ENCODE results near the gene ATRN. TPM values are rescaled to one million over a fixed set of nuclear protein-coding genes. Genes with fewer than 3 reads are reported as not detected.
"Not testable (repeated sequence)": the region's sequence is repeated elsewhere in the genome, so short reads cannot be mapped to it uniquely, and the experiment has no call there.

Gene ATRN
- total and polyA plus RNA-seq, 4 donors = 8.4 to 104 (median 46.0) TPM

DNA sequence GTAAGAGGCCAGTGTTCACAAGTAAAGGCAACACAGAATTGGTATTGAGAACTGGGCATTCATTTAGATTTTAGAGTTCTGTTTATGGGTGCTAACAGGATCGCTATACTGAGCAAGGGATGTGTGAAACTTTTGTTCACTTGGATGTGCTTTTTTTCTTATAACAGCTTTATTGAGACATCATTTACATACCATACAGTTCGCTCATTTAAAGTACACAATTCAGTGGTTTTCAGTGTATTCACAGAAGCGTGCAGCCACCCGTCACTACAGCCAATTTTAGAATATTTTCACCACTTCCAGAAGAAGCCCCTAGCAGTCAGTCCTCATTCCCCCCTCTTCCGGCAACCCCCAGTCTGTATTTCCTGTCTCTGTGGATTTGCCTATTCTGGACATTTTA, 143.6 kb downstream of the ATRN start:
- Histone ChIP-seq H3K36me3 (ENCODE audit: control insufficient read depth in 4 of 4, insufficient read depth in 3 of 4, low read depth in 1 of 4, low read length in 3 of 4) (peaks cover 5 to 19% (median 13%) of the 10 kb centered on the region in 4 donors), H3K9ac (ENCODE audit: low read depth in 1 of 2, low read length in 2 of 2) (no peak overlapping the region), H3K4me3 (ENCODE audit: low read depth in 1 of 3, low read length in 3 of 3) (no peak overlapping the region), H3K4me1 (ENCODE audit: control insufficient read depth in 4 of 4, insufficient read depth in 4 of 4, low read length in 3 of 4) (no peaks in the 10 kb centered on the region), H3K27me3 (ENCODE audit: control insufficient read depth in 4 of 4, insufficient read depth in 4 of 4, low read length in 3 of 4) (no peaks in the 10 kb centered on the region), H3K27ac (ENCODE audit: low read depth in 1 of 2, low read length in 2 of 2) (no peak overlapping the region), H3K9me3 (ENCODE audit: control insufficient read depth in 4 of 4, low read length in 3 of 4) (no peaks in the 10 kb centered on the region)
- TF ChIP-seq RXRA (IDR thresholded peaks at IDR 0.05) (no peak), YY1 (IDR thresholded peaks at IDR 0.05) (no peak), GABPA (IDR thresholded peaks at IDR 0.05 in 1 of 2, conservative IDR thresholded peaks at IDR 0.05 in 1 of 2) (no peak), HNF4G (IDR thresholded peaks at IDR 0.05) (no peak), RAD21 (IDR thresholded peaks at IDR 0.05) (no peak), EGR1 (IDR thresholded peaks at IDR 0.05; ENCODE audit: low read depth in 2 of 2) (no peak), FOXA1 (IDR thresholded peaks at IDR 0.05) (no peak), FOXA2 (IDR thresholded peaks at IDR 0.05) (no peak), JUND (IDR thresholded peaks at IDR 0.05) (no peak), SP1 (IDR thresholded peaks at IDR 0.05) (no peak), TAF1 (conservative IDR thresholded peaks at IDR 0.05) (no peak), NR2F2 (IDR thresholded peaks at IDR 0.05) (no peak), HNF4A (conservative IDR thresholded peaks at IDR 0.05) (no peak)
- TF ChIP-seq, protein P1, sequence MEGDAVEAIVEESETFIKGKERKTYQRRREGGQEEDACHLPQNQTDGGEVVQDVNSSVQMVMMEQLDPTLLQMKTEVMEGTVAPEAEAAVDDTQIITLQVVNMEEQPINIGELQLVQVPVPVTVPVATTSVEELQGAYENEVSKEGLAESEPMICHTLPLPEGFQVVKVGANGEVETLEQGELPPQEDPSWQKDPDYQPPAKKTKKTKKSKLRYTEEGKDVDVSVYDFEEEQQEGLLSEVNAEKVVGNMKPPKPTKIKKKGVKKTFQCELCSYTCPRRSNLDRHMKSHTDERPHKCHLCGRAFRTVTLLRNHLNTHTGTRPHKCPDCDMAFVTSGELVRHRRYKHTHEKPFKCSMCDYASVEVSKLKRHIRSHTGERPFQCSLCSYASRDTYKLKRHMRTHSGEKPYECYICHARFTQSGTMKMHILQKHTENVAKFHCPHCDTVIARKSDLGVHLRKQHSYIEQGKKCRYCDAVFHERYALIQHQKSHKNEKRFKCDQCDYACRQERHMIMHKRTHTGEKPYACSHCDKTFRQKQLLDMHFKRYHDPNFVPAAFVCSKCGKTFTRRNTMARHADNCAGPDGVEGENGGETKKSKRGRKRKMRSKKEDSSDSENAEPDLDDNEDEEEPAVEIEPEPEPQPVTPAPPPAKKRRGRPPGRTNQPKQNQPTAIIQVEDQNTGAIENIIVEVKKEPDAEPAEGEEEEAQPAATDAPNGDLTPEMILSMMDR (IDR thresholded peaks at IDR 0.05; ENCODE audit: low read depth, low read length, missing input control) = no peak
- TF ChIP-seq, protein P2, sequence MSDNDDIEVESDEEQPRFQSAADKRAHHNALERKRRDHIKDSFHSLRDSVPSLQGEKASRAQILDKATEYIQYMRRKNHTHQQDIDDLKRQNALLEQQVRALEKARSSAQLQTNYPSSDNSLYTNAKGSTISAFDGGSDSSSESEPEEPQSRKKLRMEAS (IDR thresholded peaks at IDR 0.05) = no peak
- TF ChIP-seq, protein P3, sequence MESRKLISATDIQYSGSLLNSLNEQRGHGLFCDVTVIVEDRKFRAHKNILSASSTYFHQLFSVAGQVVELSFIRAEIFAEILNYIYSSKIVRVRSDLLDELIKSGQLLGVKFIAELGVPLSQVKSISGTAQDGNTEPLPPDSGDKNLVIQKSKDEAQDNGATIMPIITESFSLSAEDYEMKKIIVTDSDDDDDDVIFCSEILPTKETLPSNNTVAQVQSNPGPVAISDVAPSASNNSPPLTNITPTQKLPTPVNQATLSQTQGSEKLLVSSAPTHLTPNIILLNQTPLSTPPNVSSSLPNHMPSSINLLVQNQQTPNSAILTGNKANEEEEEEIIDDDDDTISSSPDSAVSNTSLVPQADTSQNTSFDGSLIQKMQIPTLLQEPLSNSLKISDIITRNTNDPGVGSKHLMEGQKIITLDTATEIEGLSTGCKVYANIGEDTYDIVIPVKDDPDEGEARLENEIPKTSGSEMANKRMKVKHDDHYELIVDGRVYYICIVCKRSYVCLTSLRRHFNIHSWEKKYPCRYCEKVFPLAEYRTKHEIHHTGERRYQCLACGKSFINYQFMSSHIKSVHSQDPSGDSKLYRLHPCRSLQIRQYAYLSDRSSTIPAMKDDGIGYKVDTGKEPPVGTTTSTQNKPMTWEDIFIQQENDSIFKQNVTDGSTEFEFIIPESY (IDR thresholded peaks at IDR 0.05) = no peak
- TF ChIP-seq, protein P4, sequence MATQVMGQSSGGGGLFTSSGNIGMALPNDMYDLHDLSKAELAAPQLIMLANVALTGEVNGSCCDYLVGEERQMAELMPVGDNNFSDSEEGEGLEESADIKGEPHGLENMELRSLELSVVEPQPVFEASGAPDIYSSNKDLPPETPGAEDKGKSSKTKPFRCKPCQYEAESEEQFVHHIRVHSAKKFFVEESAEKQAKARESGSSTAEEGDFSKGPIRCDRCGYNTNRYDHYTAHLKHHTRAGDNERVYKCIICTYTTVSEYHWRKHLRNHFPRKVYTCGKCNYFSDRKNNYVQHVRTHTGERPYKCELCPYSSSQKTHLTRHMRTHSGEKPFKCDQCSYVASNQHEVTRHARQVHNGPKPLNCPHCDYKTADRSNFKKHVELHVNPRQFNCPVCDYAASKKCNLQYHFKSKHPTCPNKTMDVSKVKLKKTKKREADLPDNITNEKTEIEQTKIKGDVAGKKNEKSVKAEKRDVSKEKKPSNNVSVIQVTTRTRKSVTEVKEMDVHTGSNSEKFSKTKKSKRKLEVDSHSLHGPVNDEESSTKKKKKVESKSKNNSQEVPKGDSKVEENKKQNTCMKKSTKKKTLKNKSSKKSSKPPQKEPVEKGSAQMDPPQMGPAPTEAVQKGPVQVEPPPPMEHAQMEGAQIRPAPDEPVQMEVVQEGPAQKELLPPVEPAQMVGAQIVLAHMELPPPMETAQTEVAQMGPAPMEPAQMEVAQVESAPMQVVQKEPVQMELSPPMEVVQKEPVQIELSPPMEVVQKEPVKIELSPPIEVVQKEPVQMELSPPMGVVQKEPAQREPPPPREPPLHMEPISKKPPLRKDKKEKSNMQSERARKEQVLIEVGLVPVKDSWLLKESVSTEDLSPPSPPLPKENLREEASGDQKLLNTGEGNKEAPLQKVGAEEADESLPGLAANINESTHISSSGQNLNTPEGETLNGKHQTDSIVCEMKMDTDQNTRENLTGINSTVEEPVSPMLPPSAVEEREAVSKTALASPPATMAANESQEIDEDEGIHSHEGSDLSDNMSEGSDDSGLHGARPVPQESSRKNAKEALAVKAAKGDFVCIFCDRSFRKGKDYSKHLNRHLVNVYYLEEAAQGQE (IDR thresholded peaks at IDR 0.05) = no peak
- TF ChIP-seq, protein P5, sequence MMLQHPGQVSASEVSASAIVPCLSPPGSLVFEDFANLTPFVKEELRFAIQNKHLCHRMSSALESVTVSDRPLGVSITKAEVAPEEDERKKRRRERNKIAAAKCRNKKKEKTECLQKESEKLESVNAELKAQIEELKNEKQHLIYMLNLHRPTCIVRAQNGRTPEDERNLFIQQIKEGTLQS (IDR thresholded peaks at IDR 0.05) = no peak
- 96% methylated on average over 5 of the region's 5 CpGs for WGBS
- DNase-seq (ENCODE audit: low spot score) = no peak

DNA sequence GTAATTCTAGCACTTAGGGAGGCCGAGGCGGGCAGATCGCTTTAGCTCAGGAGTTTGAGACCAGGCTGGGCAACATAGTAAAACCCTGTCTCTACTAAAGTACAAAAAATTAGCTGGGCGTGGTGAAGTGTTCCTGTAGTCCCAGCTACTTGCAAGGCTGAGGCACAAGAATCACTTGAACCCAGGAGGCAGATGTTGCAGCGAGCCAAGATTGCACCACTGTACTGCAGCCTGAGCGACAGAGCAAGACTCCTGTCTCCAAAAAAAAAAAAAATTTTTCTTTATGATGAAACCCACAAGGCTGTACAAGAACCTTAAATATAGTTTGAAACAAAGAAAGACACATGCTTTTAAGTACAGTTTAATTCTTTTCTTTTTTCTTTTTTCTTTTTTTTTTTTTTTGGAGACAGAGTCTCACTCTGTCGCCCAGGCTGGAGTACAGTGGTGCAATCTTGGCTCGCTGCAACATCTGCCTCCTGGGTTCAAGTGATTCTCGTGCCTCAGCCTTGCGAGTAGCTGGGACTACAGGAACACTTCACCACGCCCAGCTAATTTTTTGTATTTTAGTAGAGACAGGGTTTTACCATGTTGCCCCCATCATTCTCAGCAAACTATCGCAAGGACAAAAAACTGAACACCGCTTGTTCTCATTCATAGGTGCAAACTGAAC, 144.5 kb downstream of the ATRN start:
- not testable (repeated sequence) for H3K27ac ChIP-seq (ENCODE audit: low read depth in 1 of 2, low read length in 2 of 2); H3K9ac ChIP-seq (ENCODE audit: low read depth in 1 of 2, low read length in 2 of 2); H3K4me1 ChIP-seq (ENCODE audit: control insufficient read depth in 4 of 4, insufficient read depth in 4 of 4, low read length in 3 of 4); H3K4me3 ChIP-seq (ENCODE audit: low read depth in 1 of 3, low read length in 3 of 3); H3K27me3 ChIP-seq (ENCODE audit: control insufficient read depth in 4 of 4, insufficient read depth in 4 of 4, low read length in 3 of 4); H3K9me3 ChIP-seq (ENCODE audit: control insufficient read depth in 4 of 4, low read length in 3 of 4); DNase-seq (ENCODE audit: low spot score)
- H3K36me3 ChIP-seq (ENCODE audit: control insufficient read depth in 4 of 4, insufficient read depth in 3 of 4, low read depth in 1 of 4, low read length in 3 of 4) = peaks cover 5 to 19% (median 13%) of the 10 kb centered on the region in 4 donors
- WGBS = 97% methylated on average over 13 of the region's 13 CpGs

Measured in liver (tissue), 9 donors.